ENCODE measurements around the gene INPP5A. TPM values are rescaled to one million over a fixed set of nuclear protein-coding genes. Genes with fewer than 3 reads are reported as not detected.

Gene INPP5A
- total and polyA plus RNA-seq, 9 of the 15 experiments (the other 6 are each of a cell fraction or from before 2014, with no cell fraction given), result 0.66 to 11.6 (median 7.7) TPM

DNA sequence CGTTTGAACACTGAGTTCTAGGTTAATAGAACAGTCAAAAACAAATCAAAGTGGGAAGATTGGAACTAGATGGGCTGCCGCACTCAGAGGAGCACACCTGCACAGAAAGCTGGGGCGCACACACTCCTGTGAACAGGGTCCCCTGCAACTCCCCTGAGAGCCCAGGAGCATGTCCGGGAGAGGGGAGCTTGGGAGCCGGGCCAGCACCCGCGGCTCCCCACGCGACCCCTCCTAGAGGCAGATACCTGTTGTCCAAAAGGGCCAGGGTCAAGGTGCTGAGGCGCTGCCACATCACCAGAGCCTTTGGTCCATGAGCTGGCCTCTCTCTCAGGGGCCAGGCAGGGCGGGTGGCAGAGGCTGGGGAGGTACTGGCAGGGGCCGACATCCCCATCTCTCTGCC, 242.8 kb downstream of the INPP5A start:
- no peak overlapping the region for H3K4me3 ChIP-seq
- no peak for ATAC-seq

More for the DNA sequence above, 242.8 kb downstream of the INPP5A start:
- no TSS peak for BruUV-seq (replicated peaks)
- ChIA-PET CTCF (ENCODE audit: low intra/inter-chr PET ratio) (no interaction called here), POLR2A (interaction anchor here (0.7 kb wide), 1 partner anchor 563 kb away, joined by 3 read pairs; no protein-coding TSS in a partner anchor)
- DNase-seq (ENCODE audit: extremely low read depth in 1 of 4, low spot score in 3 of 4) (no peak), FAIRE-seq (no peak)
- 83% methylated on average over 3 of the region's 12 CpGs for WGBS (ENCODE audit: insufficient coverage, low coverage, missing lambda C conversion rate)
- TF ChIP-seq ZBED1 (IDR thresholded peaks at IDR 0.05), result no peak
- no peak for TF ChIP-seq THRAP3 (IDR thresholded peaks at IDR 0.05; ENCODE audit: borderline replicate concordance)
- TF ChIP-seq HMGXB4 (CRISPR knock-in tag; IDR thresholded peaks at IDR 0.05), result no peak
- no peak for TF ChIP-seq KLF13 (tag; IDR thresholded peaks at IDR 0.05; ENCODE audit: borderline replicate concordance, low read depth)
- no peak for TF ChIP-seq NONO (IDR thresholded peaks at IDR 0.05; ENCODE audit: low read depth in 2 of 2, low read length in 1 of 2)
- no peak for TF ChIP-seq HMG20A (CRISPR knock-in tag; conservative IDR thresholded peaks at IDR 0.05)
- TF ChIP-seq ELF1 (tag; IDR thresholded peaks at IDR 0.05), result no peak
- TF ChIP-seq HNRNPH1 (optimal IDR thresholded peaks at IDR 0.05; ENCODE audit: low read depth, low read length), result no peak
- no peak for TF ChIP-seq IRF2 (CRISPR knock-in tag; IDR thresholded peaks at IDR 0.05)
- Histone ChIP-seq H3K27me3 (ENCODE audit: control insufficient read depth in 2 of 2, insufficient read depth in 2 of 2, low read length in 2 of 2) (no peaks in the 10 kb centered on the region), H3K36me3 (ENCODE audit: control insufficient read depth, insufficient read depth, low read length) (no peaks in the 10 kb centered on the region), H3K4me2 (ENCODE audit: insufficient read depth, low read length) (no peak overlapping the region), H3K9me3 (replicated peaks; ENCODE audit: control insufficient read depth, insufficient read depth, low read depth, low read length) (no peaks in the 10 kb centered on the region), H4K20me1 (replicated peaks; ENCODE audit: control insufficient read depth, insufficient read depth, low read length) (no peaks in the 10 kb centered on the region), H3K79me2 (ENCODE audit: control insufficient read depth, insufficient read depth, low read length) (no peaks in the 10 kb centered on the region), H3K27ac (ENCODE audit: extremely low read depth, low read depth, low read length) (no peak overlapping the region), H3K4me1 (replicated peaks in 1 of 2; ENCODE audit: control insufficient read depth in 2 of 2, insufficient read depth in 2 of 2, low read length in 2 of 2) (no peaks in the 10 kb centered on the region), H2AFZ (ENCODE audit: low read depth, low read length) (no peak overlapping the region), H3K9ac (ENCODE audit: insufficient read depth in 1 of 2, low read depth in 2 of 2, low read length in 2 of 2) (no peak overlapping the region), H3K9me1 (ENCODE audit: control insufficient read depth, insufficient read depth, low read length) (no peaks in the 10 kb centered on the region)
- intact Hi-C loops (cut with micrococcal nuclease) (no loop called here), in situ Hi-C loops (cut with MboI) (no loop called here)

All from K562 (cell line).